GM21737 (cell line): Measurements from ENCODE around the gene DNAJC30.
"Not testable (repeated sequence)": the region's sequence is repeated elsewhere in the genome, so short reads cannot be mapped to it uniquely, and the experiment has no call there.

Experiments used
- ATAC-seq: cut with Tn5 transposase; IDR thresholded peaks from one replicate; pipeline ENCODE4 v1.9.1; 2021; ENCODE audit warnings: mild to moderate bottlenecking, moderate library complexity; ENCODE audit not compliant: unreplicated experiment

DNAJC30 gene

DNA sequence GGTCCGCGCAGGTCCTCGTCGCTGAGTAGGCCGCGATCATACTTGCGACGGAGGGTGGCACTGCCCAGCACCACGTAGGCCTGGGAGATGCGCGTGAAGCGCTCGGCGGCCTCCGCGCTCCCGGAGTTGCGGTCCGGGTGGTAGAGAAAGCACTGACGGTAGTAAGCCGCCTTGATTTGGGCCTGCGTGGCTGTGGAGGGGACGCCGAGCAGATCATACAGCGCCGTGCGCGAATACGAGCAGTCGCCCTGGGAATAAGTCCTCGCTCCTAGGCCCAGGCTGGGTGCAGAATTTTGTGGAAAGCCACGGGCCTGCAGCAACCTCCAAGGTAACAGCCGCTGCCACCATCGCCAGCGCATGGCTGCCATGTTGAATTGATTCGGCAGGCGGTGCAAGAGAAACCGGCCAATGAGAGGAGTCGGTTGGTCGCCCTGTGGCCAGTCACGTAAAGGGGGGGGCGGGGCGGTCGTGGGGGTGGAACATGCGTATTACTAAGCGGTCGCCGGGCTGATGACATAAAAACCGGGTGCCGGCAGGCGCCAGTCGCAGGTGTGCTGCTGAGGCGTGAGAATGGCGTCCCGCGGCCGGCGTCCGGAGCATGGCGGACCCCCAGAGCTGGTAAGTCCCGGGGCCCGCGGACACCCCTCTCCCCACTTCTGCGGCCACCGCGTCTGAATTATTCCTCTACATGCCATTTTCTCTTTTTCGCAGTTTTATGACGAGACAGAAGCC lies at the start of gene DNAJC30, which contains the start of gene BUD23:
TSS of gene DNAJC30 (minus strand) at position 398 of the 732 bp plus-strand sequence. CDS start at position 368, 30 bp downstream.
TSS of gene BUD23 (plus strand) at position 542 of the 732 bp plus-strand sequence. CDS start at position 571, 29 bp downstream.
- peak; percentile 87 for ATAC-seq

DNA sequence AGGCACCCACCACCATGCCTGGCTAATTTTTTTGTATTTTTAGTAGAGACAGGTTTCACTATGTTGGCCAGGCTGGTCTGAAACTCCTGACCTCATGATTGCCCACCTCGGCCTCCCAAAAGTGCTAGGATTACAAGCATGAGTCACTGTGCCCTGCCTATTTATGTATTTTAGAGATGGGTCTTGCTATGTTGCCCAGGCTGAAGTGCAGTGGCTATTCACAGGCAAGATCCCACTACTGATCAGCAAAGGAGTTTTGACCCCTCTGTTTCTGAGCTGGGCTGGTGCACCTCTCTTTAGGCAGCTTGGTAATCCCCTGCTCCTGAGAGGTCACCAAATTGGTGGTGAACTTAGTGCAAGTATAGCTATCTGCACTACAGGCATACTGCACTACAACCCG lies 49.1 kb upstream of the DNAJC30 start:
- ATAC-seq, result no peak

DNA sequence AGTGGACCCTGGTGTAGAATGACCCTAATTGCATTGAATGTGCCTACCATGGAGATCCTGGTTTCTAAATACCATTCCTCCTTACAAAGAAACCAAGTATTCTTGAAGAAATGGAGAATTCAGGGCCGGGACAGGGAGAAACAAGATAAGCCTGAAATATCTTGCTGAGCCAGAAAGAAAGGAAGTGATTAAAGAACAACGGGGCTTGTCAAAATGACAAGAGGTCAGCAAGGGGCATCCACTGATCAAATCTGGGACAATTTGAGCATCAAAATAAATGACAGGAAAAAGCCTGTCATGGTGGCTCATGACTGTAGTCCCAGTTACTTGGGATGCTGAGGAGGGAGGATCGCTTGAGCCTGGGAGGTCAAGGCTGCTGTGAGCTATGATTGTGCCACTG lies 47.2 kb upstream of the DNAJC30 start:
- ATAC-seq, result no peak

- ATAC-seq, result no peak
These were observed 45.3 kb upstream of the DNAJC30 start for GRCh38 chr7:73728551-73728950.

DNA sequence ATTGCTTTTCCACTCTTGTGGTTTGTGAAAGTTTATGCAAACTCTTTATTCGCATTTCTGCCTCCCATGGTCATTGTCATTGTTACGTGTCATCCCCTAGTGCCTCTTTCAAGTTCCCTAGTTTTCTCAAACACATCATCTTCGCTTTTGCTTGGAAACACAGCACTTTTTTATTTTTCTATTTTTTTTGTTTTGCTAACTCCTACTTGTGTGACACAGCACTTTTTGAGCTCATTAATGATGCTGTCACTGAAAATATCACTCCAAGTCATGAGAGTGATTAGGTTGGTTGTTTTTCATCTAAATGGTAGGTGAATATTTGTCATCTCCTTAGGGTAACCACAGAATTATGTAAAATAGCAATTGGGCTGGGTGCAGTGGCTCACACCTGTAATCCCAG lies 44.7 kb upstream of the DNAJC30 start:
- ATAC-seq, result no peak

DNA sequence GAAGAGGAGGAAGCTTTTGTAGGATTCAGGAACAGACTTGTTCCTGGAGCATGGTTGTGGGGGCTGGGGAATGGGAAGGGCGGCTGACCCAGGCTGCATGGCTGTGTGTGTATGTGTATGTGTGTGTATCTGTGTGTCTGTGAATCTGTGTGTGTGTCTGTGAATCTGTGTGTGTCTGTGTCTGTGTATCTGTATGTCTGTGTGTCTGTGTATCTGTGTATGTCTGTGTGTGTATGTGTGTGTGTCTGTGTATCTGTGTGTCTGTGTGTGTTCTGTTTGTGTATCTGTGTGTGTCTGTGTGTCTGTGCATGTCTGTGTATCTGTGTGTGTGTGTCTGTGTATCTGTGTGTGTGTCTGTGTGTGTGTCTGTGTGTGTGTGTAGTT lies 42.8 kb upstream of the DNAJC30 start:
- no peak for ATAC-seq

DNA sequence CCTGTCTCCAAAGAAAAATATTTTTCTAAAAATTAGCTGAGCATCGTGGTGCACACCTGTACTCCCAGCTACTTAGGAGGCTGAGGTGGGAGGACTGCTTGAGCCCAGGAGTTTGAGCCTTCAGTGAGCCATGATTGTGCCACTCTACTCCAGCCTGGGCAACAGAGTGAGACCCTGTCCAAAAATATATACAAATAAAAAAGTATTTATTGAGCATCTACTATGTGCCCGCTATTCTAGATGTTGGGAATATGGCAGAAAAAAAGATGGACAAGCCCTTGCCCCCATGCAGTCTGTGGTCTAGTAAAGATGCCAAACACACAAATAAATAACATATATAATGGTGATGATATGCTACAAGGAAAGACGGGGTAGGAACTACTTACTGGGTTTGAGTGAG lies 40.6 kb upstream of the DNAJC30 start:
- ATAC-seq, result no peak

- no peak for ATAC-seq
These were observed 39.5 kb upstream of the DNAJC30 start for GRCh38 chr7:73722785-73723184.

- not testable (repeated sequence) for ATAC-seq
These were observed 38.9 kb upstream of the DNAJC30 start for GRCh38 chr7:73722182-73722581.

DNA sequence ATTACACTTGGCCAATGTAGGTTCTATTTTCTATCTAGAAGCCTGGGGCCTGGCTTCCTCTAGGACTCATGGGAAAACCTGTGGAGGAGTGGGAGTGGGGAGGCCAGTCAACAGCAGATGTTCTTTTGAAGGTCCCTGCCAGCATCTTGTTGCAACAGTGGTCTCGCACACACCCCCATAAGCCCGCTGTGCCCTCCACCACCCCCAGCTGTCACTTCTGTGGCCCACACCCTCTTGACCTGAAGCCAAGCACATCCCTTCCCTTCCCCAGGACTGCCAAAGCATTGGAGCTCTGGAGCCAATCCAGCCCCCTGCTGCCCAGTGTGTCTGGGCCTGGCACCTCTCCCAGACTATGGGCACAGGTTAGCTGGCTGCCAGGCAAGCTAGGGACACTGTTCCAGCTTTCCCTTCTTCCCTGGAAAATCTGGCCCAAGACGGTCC lies 38.1 kb upstream of the DNAJC30 start:
- ATAC-seq, result no peak

DNA sequence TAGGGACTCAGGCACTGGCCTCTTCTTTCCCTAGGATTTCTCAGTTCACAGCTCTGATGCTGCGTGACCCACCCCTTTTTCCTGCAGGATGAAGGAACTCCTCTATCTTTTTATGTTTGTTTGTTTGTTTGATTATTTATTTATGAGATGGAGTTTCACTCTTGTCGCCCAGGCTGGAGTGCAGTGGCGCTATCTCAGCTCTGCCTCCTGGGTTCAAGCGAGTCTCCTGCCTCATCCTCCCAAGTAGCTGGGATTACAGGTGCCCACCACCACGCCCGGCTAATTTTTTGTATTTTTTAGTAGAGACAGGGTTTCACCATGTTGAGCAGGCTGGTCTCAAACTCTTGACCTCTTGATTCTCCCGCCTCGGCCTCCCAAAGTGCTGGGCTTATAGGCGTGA lies 37.2 kb upstream of the DNAJC30 start:
- ATAC-seq, result not testable (repeated sequence)

- ATAC-seq, result no peak
These were observed 36.5 kb upstream of the DNAJC30 start for GRCh38 chr7:73719806-73720169.

- ATAC-seq, result peak; percentile 79
These were observed 35.9 kb upstream of the DNAJC30 start, which contains the start of gene STX1A for GRCh38 chr7:73718905-73719805. TSS of gene STX1A (minus strand) at chr7:73719669. CDS start at chr7:73719631, 38 bp downstream.

DNA sequence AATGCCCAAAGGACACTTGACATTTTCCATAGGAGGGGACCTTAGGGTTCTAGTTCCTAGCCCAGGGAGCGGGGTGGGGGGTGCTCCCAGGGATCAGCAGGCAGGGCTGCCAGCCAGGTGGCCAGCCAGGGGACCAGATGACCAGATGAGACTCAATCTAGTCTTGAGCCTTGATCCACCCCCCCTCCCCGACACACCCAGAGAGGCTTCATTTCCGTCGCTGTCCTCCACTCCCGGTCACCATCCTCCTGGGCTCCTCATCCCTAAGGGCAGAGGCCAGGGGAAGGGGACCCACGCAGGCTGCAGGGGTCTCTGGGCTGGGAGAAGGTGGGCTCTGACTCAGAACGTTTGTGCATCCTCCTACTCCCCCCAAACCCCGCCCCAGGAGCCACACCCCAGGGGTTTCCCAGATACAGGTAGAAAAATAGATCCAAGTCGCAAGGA lies 35.2 kb upstream of the DNAJC30 start:
- ATAC-seq, result no peak

- no peak for ATAC-seq
These were observed 34.7 kb upstream of the DNAJC30 start for GRCh38 chr7:73717991-73718405.

GRCh38 chr7:73717025-73717807 lies 34.0 kb upstream of the DNAJC30 start:
- ATAC-seq, result no peak

- no peak for ATAC-seq
These were observed 33.2 kb upstream of the DNAJC30 start for GRCh38 chr7:73716318-73716890.

DNA sequence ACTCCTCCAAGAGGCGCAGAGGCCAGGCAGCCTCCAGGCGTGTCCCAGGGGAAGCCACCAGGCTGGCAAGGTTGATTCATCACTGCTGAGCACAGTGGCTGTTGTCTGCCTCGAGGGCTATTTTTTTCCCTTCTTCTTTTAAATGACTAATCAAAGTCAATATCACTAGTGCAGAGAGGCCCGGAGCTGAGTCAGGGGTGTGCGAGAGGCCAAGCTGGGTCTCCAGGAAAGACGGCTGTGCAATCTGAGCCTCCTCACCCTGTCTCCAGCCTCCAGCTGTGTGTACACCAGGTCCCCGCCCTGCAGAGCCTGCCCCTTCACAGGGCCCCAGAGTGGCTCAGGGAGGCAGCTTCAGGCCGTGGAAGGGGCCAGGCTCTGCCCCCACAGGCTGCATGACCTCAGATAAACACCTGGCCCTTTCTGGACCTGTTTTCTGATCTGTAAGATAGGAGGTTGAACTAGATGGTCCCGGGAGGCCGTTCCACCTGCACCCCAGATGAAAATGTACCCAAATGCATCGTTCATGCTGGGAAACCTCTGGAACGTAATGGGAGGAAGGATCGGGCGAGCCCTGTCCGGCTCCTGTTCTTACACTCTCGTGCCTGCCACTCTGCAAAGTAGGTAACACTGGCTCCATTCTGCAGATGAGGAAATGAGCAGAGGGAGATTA lies 32.5 kb upstream of the DNAJC30 start:
- ATAC-seq, result no peak

GRCh38 chr7:73713319-73713718 lies 30.1 kb upstream of the DNAJC30 start:
- not testable (repeated sequence) for ATAC-seq

DNA sequence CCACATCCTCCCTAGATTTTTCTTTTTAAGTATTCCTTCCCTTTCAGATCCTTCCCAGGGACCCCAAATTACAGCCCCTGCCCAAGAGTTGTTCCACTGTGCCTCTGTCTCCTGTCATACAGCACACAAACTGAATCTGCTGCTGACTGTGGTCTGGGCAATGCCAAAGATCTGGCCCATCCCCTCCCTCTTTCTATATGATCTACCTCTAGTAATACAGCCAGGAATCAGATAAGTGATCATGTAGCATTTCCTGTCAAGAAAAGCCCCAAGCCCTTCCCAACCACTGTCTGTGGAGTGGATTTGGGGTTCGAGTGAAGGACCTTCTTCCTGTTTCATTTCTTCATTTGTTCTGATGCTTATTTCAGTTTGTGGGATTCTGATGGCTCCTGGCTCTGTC lies 29.5 kb upstream of the DNAJC30 start:
- ATAC-seq, result no peak
